Activated CD8-positive, alpha-beta memory T cell treated with anti-CD3 and anti-CD28 coated beads for 1 hour (primary cell): ENCODE results near the gene CLIP2.
"Not testable (repeated sequence)": the region's sequence is repeated elsewhere in the genome, so short reads cannot be mapped to it uniquely, and the experiment has no call there.

ENCODE experiments used
- DNase-seq, 2 donors: peaks; one replicate each; pipeline ENCODE4 v3.0.0-alpha.2; 2020; ENCODE audit warnings: low read depth in 1 of 2; ENCODE audit errors: extremely low read depth in 1 of 2

The CLIP2 gene

DNA sequence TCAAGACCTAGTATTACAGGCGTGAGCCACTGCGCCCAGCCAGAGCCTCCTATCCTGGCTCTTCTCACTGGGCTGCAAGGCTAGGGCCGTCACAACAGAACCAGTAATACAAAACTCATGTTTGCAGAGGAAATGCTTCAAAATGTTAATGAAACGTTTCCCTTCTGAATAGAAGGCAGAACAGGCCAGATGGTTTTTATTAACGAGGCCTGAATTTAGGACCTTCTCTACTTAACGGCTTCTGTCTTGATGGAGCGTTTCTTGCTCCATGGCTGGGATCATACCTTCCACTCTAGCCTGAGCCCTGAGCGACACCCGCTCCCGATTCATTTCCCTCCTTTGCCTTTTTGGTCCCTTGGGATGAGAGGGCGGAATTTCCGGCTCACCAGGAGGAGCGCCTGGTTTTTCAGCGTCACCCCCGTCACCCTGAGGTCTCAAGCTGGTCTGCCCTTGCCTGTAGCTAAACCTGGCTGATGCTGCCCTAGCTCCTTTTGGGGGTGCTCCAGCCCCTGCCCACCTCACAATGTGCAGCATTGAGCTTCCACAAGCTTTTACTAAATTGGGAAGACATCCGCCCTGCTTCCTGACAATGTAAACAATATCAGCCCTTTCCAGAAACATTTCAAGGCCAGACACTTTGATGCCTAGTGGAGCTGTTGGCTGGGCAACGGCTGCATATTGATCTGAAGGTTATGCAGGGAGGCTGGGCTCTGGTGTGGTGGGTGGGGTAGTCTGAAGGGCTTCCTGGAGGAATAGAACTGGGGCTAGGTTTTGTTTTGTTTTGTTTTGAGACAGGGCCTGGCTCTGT lies 5.2 kb downstream of the CLIP2 start:
- no peak for DNase-seq

DNA sequence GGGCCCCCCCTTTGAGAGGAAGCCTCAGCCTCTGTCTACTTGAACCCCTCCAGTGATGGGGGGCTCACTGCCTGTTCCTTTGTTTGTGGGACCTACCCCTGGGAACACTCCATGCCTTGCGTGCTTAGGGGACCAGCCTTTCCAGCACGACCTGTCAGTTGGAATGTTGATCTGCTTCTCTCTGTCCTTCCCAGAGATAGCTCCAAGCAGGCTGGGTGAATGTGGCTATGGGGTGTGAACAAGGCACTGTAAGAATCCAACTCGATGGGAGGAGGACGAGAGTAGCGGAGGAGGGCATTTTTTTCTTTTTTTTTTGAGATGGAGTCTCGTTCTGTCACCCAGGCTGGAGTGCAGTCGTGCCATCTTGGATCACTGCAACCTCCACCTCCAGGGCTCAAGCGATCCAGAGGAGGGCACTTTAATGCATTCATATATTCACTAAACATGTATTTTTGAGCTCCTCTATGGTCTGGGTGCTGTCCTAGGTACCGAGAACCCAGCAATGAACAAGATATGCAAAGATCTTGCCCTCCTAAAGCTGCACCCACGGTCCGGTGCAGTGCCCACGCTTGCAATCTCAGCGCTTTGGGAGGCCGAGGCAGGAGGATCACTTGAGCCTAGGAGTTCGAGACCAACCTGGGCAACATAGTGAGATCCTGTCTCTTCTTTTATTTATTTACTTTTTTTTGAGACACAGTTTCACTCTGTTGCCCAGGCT lies 8.5 kb downstream of the CLIP2 start:
- no peak for DNase-seq

DNA sequence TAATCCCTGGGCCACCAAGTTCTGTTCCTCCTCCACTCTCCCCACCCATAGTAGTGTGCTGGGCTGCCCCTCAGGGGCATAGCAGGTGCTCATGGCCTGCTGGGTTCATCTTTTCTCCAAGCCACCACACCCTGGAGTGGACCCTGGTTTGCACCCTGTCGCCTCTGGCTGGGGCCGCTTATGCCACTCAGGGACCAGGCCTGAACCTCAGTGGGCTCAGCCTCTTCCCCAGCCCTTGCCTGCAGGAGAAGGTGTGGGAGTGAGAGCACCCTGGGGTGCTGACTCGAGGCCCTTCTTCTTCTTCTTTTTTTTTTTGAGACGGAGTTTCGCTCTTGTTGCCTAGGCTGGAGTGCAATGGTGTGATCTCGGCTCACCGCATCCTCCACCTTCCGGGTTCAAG lies 10.2 kb downstream of the CLIP2 start:
- DNase-seq, result no peak

DNA sequence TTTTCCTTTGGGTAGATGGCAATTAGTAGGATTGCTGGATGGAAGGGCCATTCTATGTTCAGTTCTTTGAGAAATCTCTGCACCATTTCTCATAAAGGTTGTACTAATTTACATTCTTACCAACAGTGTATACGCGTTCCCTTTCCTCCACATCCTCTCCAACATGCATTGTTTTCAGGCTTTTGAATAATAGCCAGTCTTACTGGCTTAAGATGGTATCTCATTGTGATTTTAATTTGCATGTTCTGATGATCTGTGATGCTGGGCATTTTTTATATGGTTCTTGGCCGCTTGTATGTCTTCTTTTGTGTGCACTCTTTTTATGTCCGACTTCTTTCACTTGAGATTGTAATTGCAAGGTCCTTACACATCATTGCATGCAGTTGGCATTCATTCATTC lies 11.7 kb downstream of the CLIP2 start:
- DNase-seq, result no peak

DNA sequence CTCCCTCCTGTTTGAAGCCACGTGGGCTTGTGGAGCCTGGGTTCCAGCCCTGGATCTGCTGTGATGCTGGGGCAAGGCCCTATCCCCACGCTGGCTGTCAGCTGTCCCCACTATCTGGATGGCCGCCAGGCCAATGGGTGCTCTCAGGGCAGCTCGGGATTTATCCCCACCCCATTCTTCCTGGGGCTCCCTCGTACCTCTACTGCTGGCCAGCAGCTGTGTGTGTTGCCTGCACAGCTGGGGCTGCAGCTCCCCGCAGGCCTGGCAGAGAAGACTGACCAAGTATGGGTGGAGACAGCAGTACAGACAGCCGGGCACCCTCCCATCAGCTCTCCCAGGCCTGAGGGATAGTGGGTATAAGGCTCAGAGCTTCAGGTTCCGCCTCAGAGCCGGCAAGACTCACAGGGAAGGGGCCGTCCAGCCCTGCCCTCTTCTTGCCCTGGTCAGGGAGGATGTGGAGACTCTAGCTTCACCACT lies 13.6 kb downstream of the CLIP2 start:
- no peak for DNase-seq

DNA sequence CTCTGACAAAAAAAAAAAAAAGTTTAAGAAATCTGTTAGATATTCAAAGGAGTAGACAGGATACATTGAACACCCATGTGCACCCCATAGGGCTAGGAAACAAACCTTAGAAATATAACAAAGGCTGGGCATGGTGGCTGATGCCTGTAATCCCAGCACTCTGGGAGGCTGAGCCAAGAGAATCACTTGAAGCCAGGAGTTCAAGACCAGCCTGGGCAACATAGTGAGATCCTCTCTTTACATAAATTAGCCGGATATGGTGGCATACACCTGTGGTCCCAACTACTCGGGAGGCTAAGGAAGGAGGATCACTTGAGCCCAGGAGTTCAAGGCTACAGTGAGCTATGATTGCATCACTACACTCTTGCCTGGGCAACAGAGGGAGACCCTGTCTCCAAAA lies 15.3 kb downstream of the CLIP2 start:
- DNase-seq, result no peak

DNA sequence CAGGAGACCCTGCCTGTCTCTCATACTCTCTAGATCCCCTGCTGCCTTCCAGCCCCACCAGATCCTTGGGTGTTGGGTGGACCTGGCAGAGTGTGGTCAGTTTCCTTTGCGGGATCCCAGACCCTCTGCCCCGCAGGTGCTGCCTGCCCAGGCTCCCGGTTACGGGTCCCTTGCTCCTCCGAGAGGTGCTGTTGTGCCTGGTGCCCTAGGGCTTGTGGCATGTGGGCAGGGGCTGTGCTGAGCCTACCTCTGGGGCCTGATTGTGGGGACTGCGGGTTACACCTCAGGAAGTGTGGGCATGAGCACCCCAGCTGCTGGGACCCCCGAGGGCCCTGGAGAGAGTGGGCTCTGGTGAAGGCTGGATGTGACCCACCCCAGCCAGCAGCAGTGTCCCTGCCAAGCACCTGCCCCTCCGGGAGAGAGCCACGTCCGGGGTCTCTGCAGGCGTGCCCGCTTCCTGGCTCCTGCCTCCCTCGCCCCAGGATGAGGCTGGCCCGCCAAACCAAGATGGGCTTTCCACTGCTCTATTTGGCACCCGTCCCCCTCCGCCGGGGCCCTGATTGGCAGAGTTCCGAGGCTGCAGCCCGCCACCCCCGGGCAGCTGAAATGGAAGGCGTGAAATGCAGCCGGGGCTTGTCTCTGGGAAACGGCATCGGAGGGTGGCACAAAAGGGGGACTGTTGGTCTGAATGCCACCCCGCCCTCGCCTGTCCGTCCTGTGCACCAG lies 17.0 kb downstream of the CLIP2 start:
- DNase-seq, result no peak

DNA sequence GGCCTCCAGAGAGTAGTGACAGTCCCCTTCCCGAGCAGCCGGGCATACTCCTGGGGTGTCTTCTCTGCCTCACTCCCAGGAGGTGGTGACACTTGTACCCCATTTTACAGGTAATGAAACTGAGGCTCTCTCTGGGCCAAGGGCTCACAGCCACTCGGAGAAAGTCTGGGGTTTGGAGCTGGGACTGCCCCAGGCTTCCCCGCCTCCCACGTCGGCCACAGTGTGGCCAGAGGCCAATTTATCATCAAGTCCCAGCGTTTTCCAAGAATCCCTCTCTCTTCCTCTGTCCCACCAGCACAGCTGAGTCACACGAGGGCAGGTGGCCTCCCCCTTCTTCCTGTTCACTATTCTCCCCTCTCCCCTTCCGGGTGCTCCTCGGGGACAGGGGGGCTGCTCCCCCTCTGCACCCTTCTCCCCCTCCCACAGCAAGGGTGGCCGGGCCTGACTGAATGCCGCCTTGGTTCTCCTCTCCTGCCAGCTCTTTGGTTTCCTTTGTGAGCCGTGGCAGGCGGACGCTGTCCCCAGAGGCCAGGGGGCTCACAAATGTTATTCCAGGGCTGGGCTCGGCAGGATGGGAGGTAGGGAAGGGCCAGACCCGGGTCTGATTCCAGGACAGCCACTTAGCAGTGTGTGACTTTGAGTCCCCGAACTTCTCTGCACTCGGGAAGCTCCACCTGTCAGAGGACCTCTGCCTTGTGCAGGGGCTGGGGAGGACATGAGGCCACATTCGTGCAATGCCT lies 17.7 kb downstream of the CLIP2 start:
- DNase-seq, result no peak

DNA sequence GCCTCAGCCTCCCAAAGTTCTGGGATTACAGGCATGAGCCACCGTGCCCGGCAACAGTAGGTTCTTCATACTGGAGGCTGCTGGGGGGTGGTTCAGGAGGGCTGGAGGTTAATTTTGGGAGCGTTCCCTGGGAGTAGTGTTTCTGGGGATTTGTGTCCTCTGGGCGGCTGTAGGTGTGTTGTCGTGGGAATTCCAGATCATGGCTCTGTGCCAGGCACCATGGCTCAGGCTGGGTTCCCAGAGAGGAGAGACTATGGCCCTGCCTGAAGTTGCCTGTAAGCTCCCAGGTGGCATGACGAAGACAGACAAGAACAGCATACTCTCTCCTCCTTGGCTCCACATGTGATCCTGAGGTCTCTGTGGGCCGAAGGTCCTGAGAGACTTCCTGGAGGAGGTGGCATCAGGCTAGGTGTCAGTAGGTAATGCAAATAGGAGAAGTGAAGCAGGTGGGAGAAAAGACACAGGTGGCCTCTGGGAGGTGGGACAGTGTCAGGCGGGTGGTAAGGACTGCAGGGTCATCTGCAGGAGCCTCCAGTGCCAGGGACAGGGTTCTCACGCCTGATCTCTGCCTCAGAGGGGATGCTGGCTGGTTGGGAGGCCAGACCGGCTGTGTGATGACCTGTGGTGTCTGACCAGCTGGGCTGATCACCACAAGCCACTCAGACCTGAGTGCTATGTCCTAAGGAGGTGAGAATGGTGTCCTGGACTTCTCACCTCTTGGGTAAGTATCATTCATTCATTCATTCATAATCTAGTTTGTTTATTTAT lies 18.7 kb downstream of the CLIP2 start:
- DNase-seq, result no peak

DNA sequence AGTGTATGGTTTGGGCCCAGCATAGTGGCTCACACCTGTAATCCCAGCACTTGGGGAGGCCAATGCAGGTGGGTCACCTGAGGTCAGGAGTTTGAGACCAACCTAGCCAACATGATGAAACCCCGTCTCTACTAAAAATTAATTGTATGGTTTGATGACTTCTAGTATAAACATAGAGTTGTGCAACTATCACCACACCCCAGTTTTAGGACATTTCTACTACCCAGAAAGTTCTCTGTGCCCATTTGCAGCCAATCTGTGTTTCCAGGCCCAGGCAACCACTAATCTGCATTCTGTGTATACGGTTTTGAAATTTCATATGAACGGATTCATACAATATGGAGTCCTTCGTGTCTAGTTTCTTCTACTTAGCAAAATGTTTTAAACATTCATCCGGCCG lies 20.0 kb downstream of the CLIP2 start:
- no peak for DNase-seq

DNA sequence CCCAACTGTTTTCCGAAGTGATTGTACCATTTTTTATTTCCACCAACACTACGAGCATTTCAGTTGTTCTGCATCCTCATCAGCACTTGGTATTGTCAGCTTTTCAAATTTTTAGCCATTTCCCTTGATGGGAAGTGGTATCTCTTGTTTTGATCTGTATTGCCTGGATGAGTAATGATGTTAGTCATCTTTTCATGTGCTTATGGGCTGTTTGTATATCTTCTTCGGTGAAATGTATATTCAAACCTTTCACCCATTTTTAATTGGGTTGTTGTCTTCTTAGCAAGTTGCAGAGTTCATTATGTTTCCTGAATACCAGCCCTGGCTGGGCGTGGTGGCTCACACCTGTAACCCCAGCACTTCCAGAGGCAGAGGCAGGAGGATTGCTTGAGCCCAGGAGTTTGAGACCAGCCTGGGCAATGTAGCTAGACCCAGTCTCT lies 22.1 kb downstream of the CLIP2 start:
- DNase-seq, result no peak

DNA sequence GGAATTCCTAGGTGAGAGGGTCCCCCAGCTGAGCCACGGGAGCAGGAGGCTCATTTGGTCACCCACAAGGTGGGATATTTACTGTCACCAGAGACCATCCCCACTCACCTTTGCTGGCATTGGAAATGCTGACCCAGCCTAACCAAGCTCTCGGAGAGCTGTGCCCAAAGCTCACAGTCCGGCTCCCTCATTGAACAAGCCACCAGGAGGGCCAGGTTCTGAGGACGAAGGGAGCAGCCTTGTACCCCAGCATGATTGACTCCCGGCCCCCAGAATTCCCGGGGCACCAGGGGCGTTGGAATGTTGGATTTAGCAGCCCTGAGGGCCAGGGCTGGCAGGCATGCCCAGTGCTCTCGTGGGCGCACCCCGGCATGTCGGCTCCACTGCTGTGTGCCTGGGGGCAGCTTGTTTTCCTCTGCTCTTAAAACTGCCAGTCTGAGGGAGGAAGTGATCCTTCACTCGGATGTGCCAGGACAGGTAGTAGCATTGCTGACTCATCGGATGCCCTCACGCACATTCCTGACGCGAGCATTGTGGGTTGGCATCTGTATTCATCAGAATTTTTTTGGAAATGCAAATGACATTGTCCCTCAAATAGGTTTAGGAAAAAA lies 23.3 kb downstream of the CLIP2 start:
- DNase-seq, result no peak

DNA sequence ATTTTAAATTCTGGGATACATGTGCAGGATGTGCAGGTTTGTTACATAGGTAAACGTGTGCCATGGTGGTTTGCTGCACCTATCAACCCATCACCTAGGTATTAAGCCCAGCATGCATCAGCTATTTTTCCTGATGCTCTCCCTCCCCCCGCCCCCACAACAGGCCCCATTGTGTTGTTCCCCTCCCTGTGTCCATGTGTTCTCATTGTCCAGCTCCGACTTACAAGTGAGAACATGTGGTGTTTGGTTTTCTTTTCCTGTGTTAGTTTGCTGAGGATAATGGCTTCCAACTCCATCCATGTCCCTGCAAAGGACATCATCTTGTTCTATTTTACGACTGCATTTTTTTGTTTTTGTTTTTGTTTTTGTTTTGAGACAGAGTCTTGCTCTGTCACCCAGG lies 26.7 kb downstream of the CLIP2 start:
- not testable (repeated sequence) for DNase-seq

DNA sequence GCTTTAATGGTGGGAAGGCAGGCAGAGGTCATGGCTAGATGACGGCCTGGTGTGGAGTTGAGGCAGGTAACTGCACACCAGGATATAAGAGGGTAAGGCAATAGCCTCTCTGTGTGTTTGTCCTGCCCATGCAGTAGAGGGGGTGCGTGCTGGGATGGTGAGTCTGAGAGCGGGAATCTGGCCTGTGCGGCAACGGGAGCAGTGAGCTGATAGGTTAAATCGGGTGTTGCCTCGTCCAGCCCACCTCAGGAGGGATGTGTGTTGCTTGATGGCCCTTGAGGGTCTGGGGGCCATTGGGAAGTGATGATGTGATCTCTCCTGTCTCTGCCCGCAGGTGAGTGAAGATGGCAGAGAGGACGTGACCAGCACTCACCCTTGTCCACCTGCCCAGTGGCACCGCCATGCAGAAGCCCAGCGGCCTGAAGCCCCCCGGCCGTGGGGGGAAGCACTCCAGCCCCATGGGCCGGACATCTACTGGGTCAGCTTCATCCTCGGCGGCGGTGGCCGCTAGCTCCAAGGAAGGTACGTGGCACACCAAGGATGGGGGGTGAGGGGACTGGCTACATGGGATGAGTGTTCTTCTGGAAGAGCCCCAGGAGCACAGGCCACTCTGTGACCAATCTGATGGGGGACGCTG lies 28.1 kb downstream of the CLIP2 start:
- DNase-seq, result no peak

DNA sequence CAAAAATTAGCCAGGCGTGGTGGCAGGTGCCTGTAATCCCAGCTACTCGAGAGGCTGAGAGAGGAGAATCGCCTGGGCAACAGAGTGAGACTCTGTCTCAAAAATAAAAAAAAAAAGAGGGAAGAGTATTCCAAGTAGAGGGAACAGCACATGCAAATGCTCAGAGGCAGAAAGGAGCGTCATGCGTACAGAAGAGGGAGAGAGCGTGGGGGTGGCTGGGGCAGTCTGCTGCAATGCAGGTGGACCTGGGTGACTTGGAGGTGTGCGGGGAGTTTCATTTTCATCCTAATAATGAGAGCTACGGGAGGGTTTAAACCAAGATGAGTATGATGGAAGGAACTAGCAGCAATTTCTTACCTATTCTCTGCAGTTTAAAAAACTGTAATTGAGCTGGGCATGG lies 28.8 kb downstream of the CLIP2 start:
- DNase-seq, result no peak

DNA sequence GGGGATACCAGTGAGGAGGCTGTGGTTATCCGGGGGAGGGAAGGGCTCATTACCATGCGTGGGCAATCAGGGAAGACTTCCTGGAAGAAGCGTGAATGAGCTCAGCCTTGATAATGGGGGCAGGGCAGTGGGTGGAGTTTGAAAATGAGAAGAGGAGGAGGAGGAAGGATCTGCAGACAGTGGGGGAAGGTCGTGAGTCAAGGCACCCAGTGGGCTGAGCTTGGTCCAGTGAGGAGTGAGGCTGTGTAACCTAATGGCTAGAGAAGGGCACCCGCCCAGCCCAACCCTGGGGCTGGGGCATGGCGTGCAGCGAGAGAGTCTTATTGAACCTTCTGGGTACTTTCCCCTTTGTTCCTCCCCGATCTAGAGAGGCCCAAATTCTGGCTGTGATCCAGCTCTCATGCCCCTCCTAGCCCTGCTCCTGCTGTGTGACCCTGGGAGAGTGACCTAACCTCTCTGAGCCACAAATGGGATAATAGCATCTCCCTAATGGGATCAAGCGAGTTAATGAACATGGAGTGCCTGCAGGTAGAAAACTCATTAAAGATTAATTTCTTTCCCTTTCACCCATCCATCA lies 31.5 kb downstream of the CLIP2 start:
- DNase-seq, result no peak

DNA sequence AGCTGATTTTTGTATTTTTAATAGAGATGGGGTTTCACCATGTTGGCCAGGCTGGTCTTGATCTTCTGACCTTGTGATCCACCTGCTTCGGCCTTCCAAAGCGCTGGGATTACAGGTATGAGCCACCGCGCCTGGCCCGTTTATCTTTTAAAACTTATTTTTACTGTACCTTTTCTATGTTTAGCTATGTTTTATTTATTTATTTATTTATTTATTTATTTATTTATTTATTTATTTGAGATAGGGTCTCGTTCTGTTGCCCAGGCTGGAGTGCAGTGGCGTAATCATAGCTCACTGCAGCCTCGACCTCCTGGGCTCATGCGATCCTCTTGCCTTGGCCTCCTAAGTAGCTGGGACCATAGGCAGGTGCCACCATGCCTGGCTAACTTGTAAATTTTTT lies 33.7 kb downstream of the CLIP2 start:
- DNase-seq, result not testable (repeated sequence)

DNA sequence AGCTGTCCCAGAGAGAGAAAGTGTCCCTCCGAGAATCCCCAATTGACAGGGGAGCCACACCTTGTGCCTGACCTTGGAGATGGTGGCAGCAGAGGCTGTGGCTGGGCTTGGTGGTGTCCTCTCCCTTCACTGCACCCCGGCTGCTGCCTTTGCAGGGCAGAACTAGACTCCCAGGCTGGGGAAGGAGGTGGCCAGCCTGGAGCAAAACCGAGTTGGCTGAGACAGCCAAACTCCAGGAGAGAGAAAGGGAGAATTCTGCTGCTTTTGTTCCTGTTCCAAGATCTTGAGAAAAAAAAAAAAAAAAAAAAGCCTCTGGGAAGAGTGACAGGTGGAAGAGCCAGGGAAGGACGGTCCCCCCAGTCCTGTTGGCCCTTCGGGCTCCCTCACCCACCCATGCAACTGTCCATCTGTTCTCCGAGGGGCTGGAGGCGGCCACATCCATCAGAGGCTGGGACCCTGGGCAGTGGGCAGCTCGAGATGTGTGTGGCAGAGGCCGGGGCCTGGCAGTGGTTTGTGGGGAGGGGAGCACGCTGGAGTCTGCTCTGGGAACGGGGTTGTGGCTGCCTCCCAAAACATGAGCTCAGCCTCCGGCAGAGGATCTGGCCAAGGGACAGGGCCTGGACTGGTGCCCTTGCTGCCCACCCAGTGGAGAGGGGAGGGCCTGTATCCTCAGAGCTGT lies 35.5 kb downstream of the CLIP2 start:
- no peak for DNase-seq
